Measurements from ENCODE around the gene LENEP.

LENEP gene

DNA sequence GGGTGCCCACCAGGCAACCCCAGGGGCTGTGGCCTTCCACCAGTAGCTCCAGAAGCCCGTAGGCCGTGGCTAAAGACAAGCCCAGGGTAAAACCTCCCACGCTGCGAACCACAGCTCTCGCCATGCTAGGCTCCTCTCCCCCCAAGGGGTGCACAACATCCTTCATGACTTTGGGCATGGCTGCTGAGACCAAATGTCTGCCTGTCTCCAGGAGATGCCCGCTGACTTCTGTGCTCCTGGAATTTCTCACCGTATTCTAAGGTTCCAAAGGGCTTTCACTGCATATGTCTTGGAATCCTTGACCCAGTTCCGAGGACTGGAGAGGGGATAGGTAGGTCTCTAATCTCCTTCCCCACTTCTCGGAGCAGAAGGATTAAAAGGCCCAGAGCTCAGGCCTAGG, 40.1 kb downstream of the LENEP start, which contains the start of the genes DCST1 and DCST2:
Gene DCST1, plus strand, starts transcription at position 301 of the 400 bp plus-strand sequence. CDS start 213 bp downstream, outside the sequence.
Gene DCST2, minus strand, starts transcription at position 258 of the 400 bp plus-strand sequence. Its CDS starts 80 bp downstream, at position 178.
- no peak for DNase-seq

DNA sequence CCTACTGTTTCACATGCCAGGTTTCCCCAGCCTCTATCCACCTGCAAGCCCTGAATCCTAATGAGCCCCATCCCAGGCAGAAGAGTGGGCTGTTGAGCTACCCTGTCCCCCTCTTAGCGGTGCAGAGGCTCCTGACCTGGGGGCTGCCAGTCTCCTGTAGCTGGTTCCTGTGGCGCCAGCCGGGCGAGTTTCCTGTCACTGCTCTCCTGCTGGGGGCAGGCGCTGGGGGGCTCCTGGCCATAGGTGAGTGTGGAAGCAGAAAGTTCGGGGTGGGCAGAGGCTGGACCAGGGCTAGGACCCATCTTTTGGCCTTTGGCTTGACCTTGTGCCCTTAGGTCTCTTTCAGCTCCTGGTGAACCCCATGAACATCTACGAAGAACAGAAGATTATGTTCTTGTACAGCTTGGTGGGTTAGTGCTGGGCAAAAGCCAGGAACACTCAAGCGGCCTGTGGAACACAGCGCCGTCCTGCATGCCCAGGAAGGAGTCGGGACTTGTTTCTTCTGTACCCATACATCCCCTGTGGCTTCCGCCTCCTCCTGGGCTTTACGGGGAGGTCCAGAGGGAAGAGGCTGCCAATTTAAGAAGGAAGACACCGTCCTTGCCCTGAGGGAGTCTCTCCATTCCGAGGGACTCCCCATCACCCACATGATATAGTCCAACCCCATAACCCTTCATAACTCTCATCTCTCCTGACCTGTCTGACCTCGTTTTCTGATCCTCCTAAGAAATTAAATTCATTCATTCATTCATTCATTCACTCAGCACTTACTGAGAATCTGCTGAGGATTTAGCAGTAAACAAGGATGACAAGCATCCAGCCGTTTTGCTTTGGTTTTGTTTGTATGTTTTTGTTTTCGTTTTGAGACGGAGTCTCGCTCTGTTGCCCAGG, 41.2 kb downstream of the LENEP start:
- DNase-seq = no peak

- DNase-seq = no peak
These were observed 42.5 kb downstream of the LENEP start for GRCh38 chr1:155035936-155036335.

DNA sequence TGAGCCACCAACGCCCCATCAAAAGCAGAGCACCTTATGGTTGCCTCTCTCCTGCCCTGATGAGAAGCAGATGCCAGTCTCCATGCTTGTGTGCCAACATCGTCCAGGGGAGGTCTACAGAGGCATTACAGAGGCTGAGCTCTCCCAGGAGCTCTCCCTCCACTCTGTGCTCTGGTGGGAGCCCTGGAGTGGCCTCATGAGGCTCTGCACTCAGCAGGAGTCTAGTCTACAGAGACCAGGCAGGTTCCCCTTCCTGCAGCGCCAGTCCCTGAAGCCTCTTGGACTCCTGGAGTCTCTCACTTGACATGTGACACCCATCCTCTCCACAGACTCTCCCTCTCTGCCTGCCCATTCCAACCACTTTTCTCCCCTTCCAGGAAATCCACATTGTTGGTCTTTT, 43.7 kb downstream of the LENEP start:
- no peak for DNase-seq

DNA sequence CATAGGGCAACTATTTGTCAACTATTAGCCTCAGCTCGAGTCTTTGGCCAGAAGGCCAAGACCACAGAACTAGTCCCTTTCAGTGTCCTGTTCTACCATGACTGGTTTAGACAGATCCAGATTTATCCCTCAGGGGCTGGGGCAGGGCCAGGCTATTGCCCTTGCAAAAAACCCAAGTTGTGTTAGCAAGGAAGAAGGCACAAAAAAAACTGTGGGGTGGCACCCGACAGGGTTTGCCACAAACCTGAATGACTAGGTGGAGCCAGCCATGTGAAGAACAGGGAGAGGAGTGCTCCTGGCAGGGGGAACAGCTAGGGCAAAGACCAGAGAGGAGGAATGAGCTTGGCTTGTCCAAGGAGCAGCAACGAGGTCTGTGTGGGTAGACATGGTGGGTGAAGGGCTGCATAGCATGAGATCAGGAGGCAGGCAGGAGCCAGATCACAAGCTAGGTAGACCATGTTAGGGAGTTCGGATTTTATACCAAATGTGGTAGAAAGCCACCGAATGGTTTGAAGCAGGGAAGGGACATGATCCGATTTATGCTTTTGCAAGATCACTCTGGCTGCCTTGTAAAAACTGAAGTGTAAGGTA, 44.6 kb downstream of the LENEP start:
- no peak for DNase-seq

DNA sequence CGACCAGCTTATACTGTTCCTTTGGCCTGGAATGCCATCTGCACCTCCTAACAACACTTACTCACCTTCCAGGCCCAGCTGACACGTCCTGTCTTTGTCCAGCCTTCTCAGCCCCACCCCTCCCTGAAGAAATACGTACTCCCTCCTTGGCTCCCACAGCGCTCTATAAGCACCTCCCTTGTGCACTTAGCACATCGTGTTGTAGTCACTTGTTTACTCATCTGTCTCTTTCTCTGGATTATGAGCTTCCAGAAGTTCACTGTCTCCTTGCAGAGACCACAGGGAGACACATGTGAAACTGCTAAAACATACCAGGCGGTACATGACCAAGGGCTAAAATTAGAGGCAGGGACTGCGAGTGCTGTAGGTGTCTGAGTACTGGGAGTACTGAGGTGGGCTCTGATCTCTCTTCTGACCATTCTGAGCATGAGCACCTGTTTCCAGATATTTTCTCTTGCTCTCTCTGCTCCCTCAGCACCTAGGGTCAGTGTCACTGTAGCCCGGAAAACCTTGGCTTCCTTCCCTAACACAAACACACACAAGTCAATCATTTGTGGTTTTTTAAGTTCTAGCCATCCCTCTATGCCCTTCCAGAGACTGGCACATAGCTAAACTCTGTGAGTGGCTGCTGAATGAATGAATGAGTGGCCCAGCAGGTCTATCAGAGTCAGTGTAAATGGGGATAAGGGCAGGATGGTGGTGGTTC, 45.4 kb downstream of the LENEP start:
- DNase-seq = no peak

DNA sequence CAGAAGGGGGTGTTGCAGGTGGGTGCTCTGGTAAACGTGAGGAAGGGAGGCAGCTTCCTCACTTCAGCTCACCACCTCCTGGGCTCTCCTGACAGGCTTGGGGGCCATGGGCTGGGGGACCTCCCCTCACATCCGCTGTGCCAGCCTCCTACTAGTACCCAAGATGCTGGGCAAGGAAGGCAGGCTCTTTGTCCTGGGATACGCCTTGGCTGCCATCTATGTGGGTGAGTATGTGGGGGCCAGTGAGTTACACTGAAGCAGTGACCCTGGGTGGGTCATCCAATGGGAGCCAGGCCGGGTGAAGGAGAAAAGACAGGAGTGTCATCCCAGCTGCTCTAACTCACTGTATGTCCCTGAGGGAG, 45.9 kb downstream of the LENEP start:
- no peak for DNase-seq

DNA sequence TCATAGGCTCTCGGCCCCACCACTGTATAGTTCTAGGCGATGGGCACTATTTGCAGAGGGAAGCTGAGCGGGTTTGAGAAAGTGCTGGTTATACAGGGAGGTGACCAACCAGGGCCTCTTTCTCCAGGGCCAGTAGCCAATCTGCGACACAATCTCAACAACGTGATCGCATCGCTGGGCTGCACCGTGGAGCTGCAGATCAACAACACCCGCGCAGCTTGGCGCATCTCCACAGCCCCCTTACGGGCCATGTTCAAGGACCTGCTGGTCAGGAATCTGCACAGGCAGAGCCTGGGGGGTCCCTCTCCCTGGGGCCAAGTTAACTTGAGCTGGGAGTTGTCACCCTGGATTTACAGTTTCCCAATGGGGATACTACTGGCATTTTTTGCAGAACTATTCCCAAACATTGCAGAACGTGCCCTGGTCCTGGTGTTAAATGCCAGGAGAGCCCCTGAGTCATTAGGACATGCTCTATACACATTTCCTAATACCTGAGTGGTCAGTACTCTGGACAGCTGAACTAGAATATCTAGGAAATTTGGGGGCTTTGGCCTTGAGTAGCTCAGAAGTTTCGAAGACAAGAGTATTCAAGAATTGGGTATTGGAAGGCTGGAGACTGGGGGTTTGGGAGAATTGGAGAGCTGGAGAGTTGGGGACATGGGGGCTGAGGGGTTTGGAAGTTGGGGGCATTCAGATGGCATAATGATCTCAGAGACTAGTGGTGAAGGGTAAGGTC, 47.1 kb downstream of the LENEP start:
- no peak for DNase-seq

GRCh38 chr1:155042789-155043188, 49.4 kb downstream of the LENEP start:
- no peak for DNase-seq

DNA sequence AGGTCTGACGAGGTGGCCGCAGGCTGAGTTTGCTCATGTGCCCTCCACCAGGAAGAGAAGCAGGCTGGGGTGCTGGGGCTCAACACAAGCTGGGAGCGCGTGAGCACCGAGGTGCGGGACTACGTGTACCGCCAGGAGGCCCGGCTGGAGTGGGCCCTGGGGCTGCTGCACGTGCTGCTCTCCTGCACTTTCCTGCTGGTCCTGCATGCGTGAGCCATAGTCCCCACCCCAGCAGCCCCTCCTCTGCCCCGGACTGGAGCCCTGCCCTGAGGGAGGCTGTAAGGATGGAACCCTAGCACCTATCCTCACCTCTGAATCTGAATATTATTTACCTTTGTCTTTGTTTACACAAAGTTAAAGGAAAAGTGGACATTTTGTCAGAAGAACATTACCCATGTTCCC, 49.9 kb downstream of the LENEP start:
- DNase-seq = no peak

- DNase-seq = no peak
These were observed 50.4 kb downstream of the LENEP start for GRCh38 chr1:155043793-155044192.

Measured in NCI-H1436 (cell line).